SK-N-SH treated with all-trans-retinoic acid at 6 μM for 48 hours (cell line): ENCODE results near the gene SLC6A6.

Experiments
- ATAC-seq: fragments of 200-7000 bp; cut with Tn5 transposase; 3 replicates; pipeline ENCODE4 v1.9.1; 2020; ENCODE audit warnings: mild to moderate bottlenecking, moderate library complexity
- ARNTL ChIP-seq: fragments of 450-650 bp; formaldehyde crosslinking; IDR thresholded peaks from 2 replicates; pipeline ENCODE4 v1.5.0; 2020; ENCODE audit warnings: low read depth, mild to moderate bottlenecking, moderate library complexity, borderline replicate concordance
- BACH2 ChIP-seq: fragments of 250-450 bp; sonication (Bioruptor Pico); IDR thresholded peaks from 2 replicates; pipeline ENCODE4 v1.9.0; 2021; ENCODE audit warnings: mild to moderate bottlenecking, borderline replicate concordance
- CSDC2 ChIP-seq: fragments of 250-450 bp; sonication (Bioruptor Pico); IDR thresholded peaks from 2 replicates; pipeline ENCODE4 v1.5.0; 2020; ENCODE audit warnings: mild to moderate bottlenecking, moderate library complexity
- CSRNP3 ChIP-seq: fragments of 250-450 bp; sonication (Bioruptor Pico); IDR thresholded peaks from 2 replicates; pipeline ENCODE4 v1.5.1; 2021; ENCODE audit warnings: mild to moderate bottlenecking, moderate library complexity
- ESRRG ChIP-seq: fragments of 250-450 bp; sonication (Bioruptor Pico); IDR thresholded peaks from 2 replicates; pipeline ENCODE4 v1.6.1; 2021; ENCODE audit warnings: mild to moderate bottlenecking
- ISL1 ChIP-seq: fragments of 250-450 bp; sonication (Bioruptor Pico); IDR thresholded peaks from 2 replicates; pipeline ENCODE4 v2.1.2; 2022; ENCODE audit warnings: mild to moderate bottlenecking, moderate library complexity
- OSR1 ChIP-seq: fragments of 250-450 bp; sonication (Bioruptor Pico); IDR thresholded peaks from 2 replicates; pipeline ENCODE4 v1.8.0; 2022; ENCODE audit warnings: moderate library complexity, mild to moderate bottlenecking, inconsistent platforms
- PATZ1 ChIP-seq: fragments of 250-450 bp; sonication (Bioruptor Pico); IDR thresholded peaks from 2 replicates; pipeline ENCODE4 v1.8.0; 2020; ENCODE audit warnings: mild to moderate bottlenecking, moderate library complexity, borderline replicate concordance
- POU6F1 ChIP-seq: fragments of 250-450 bp; sonication (Bioruptor Pico); IDR thresholded peaks from 2 replicates; pipeline ENCODE4 v1.8.0; 2021; ENCODE audit warnings: low read depth, mild to moderate bottlenecking, moderate library complexity, borderline replicate concordance
- PPARA ChIP-seq: fragments of 250-450 bp; sonication (Bioruptor Pico); IDR thresholded peaks from 2 replicates; pipeline ENCODE4 v1.5.0; 2020; ENCODE audit warnings: mild to moderate bottlenecking, borderline replicate concordance
- TCF4 ChIP-seq: fragments of 250-450 bp; sonication (Bioruptor Pico); IDR thresholded peaks from 2 replicates; pipeline ENCODE4 v1.8.0; 2021; ENCODE audit warnings: mild to moderate bottlenecking, moderate library complexity, borderline replicate concordance
- TSHZ2 ChIP-seq: fragments of 250-450 bp; sonication (Bioruptor Pico); IDR thresholded peaks from 2 replicates; pipeline ENCODE4 v1.5.0; 2020; ENCODE audit warnings: mild to moderate bottlenecking, moderate library complexity
- ZC3H10 ChIP-seq: fragments of 250-450 bp; sonication (Bioruptor Pico); IDR thresholded peaks from 2 replicates; pipeline ENCODE4 v1.5.1; 2021; ENCODE audit warnings: mild to moderate bottlenecking, moderate library complexity
- ZFP3 ChIP-seq: fragments of 250-450 bp; sonication (Bioruptor Pico); IDR thresholded peaks from 2 replicates; pipeline ENCODE4 v1.5.0; 2020; ENCODE audit warnings: mild to moderate bottlenecking, moderate library complexity
- ZFP30 ChIP-seq: fragments of 450-650 bp; formaldehyde crosslinking; IDR thresholded peaks from 2 replicates; pipeline ENCODE4 v1.5.0; 2022; ENCODE audit warnings: mild to moderate bottlenecking, moderate library complexity
- ZNF565 ChIP-seq: fragments of 450-650 bp; formaldehyde crosslinking; conservative IDR thresholded peaks from 2 replicates; pipeline ENCODE4 v1.5.0; 2020; ENCODE audit warnings: low read depth, mild to moderate bottlenecking, moderate library complexity
- ZNF70 ChIP-seq: fragments of 450-650 bp; formaldehyde crosslinking; IDR thresholded peaks from 2 replicates; pipeline ENCODE4 v1.5.0; 2020; ENCODE audit warnings: mild to moderate bottlenecking, moderate library complexity

The SLC6A6 gene

GRCh38 chr3:14371573-14372474 is 30.6 kb upstream of the SLC6A6 start:
- TF ChIP-seq ZFP3 (CRISPR knock-in tag) (peak; percentile 57; the same call in 1 of the 2 replicates), CSDC2 (no peak), PPARA (CRISPR knock-in tag) (no peak), POU6F1 (CRISPR knock-in tag) (no peak), ZNF70 (CRISPR knock-in tag) (0 out of 2 replicates have a peak, but pooled peaks have one; percentile 51), ARNTL (CRISPR knock-in tag) (no peak), TCF4 (CRISPR knock-in tag) (0 out of 2 replicates have a peak, but pooled peaks have one; percentile 12), CSRNP3 (CRISPR knock-in tag) (no peak)
- ATAC-seq: peak; percentile 72

- no peak for ATAC-seq
- TF ChIP-seq ZC3H10 (CRISPR knock-in tag) (no peak), ZNF565 (no peak)
Observed at GRCh38 chr3:14372587-14372986, 29.8 kb upstream of the SLC6A6 start.

- no peak for TF ChIP-seq BACH2
- no peak for TF ChIP-seq ZC3H10 (CRISPR knock-in tag)
- no peak for TF ChIP-seq ESRRG (CRISPR knock-in tag)
- TF ChIP-seq PPARA (CRISPR knock-in tag): no peak
- no peak for ATAC-seq
Observed at GRCh38 chr3:14373753-14374376, 28.5 kb upstream of the SLC6A6 start.

- no peak for TF ChIP-seq ARNTL (CRISPR knock-in tag)
- TF ChIP-seq TCF4 (CRISPR knock-in tag): no peak
- no peak for TF ChIP-seq ZFP30
- TF ChIP-seq OSR1 (CRISPR knock-in tag): no peak
- no peak for TF ChIP-seq ZFP3 (CRISPR knock-in tag)
- TF ChIP-seq ESRRG (CRISPR knock-in tag): no peak
- TF ChIP-seq PATZ1 (CRISPR knock-in tag): no peak
- no peak for TF ChIP-seq TSHZ2 (CRISPR knock-in tag)
- TF ChIP-seq ISL1: no peak
- no peak for TF ChIP-seq ZC3H10 (CRISPR knock-in tag)
- no peak for TF ChIP-seq CSDC2
- ATAC-seq: no peak; the same call in 2 of the 3 replicates
Observed at GRCh38 chr3:14374444-14374883, 27.9 kb upstream of the SLC6A6 start.
